CD8-positive, alpha-beta memory T cell (primary cell): ENCODE measurements around the gene CYP4F8. TPM values are rescaled to one million over a fixed set of nuclear protein-coding genes. Genes with fewer than 3 reads are reported as not detected.
"Not testable (repeated sequence)": the region's sequence is repeated elsewhere in the genome, so short reads cannot be mapped to it uniquely, and the experiment has no call there.

ENCODE experiments used
- CTCF ChIA-PET: fragments of 350-600 bp; sonication (Branson Sonifier 250); formaldehyde crosslinking; loops from one replicate; lab custom pipeline; 2021; ENCODE audit warnings: antibody characterized with exemption; lab: Charles Lee
- POLR2A ChIA-PET: fragments of 350-600 bp; sonication (Branson Sonifier 250); formaldehyde crosslinking; loops from one replicate; lab custom pipeline; 2021; ENCODE audit warnings: antibody characterized with exemption; lab: Charles Lee
- DNase-seq, 5 donors: peaks; one replicate each; pipeline versions ENCODE4 v3.0.0 to v3.0.0-alpha.2; 2020 to 2022; ENCODE audit warnings: mixed read lengths in 1 of 5
- H3K27ac ChIP-seq: one replicate; pipeline ENCODE4 v1.7.0; 2013; ENCODE audit warnings: low read depth, mild to moderate bottlenecking, low read length, moderate library complexity
- H3K27me3 ChIP-seq: 2 replicates; pipeline ENCODE4 v1.7.0; 2013; ENCODE audit warnings: low read length, mild to moderate bottlenecking; ENCODE audit not compliant: insufficient read depth, poor library complexity, severe bottlenecking
- H3K36me3 ChIP-seq: 2 replicates; pipeline ENCODE4 v1.7.0; 2013; ENCODE audit warnings: mild to moderate bottlenecking, low read length, moderate library complexity; ENCODE audit not compliant: insufficient read depth
- H3K4me1 ChIP-seq: 2 replicates; pipeline ENCODE4 v1.7.0; 2013; ENCODE audit warnings: mild to moderate bottlenecking, low read length, moderate library complexity; ENCODE audit not compliant: insufficient read depth
- H3K4me3 ChIP-seq: 2 replicates; pipeline ENCODE4 v1.7.0; 2013; ENCODE audit warnings: mild to moderate bottlenecking, low read length
- H3K9me3 ChIP-seq: 2 replicates; pipeline ENCODE4 v1.7.0; 2013; ENCODE audit warnings: mild to moderate bottlenecking, low read length
- H3K27ac Mint-ChIP-seq, 8 donors: one replicate each; pipeline ENCODE4 v1.8.0; 2020 to 2021; ENCODE audit warnings: mixed read lengths in 8 of 8, mild to moderate bottlenecking in 6 of 8, inconsistent platforms in 3 of 8, moderate library complexity in 3 of 8
- H3K27me3 Mint-ChIP-seq, 2 donors: one replicate each; pipeline ENCODE4 v1.8.0; 2020 to 2021; ENCODE audit warnings: mixed read lengths in 2 of 2, mild to moderate bottlenecking in 1 of 2, moderate library complexity in 1 of 2
- H3K36me3 Mint-ChIP-seq, 3 donors: one replicate each; pipeline ENCODE4 v1.8.0; 2020 to 2021; ENCODE audit warnings: mixed read lengths in 3 of 3, inconsistent platforms in 1 of 3, mild to moderate bottlenecking in 1 of 3
- H3K4me1 Mint-ChIP-seq, 3 donors: one replicate each; pipeline ENCODE4 v1.8.0; 2020 to 2021; ENCODE audit warnings: mixed read lengths in 3 of 3, inconsistent platforms in 1 of 3, mild to moderate bottlenecking in 1 of 3
- H3K4me3 Mint-ChIP-seq, 7 donors: one replicate each; pipeline ENCODE4 v1.8.0; 2020 to 2021; ENCODE audit warnings: mixed read lengths in 7 of 7, mild to moderate bottlenecking in 6 of 7, moderate library complexity in 4 of 7, inconsistent platforms in 2 of 7
- H3K9me3 Mint-ChIP-seq, 5 donors: one replicate each; pipeline ENCODE4 v1.8.0; 2020 to 2022; ENCODE audit warnings: mixed read lengths in 5 of 5, mild to moderate bottlenecking in 3 of 5, moderate library complexity in 2 of 5, inconsistent platforms in 1 of 5
- polyA plus RNA-seq: library from polyadenylated mRNA; unstranded; fragments of 300-500 nt; fragmentation: Illumina TruSeq; gene quantifications from one replicate; pipeline ENCODE4 v1.2.3, GENCODE V29; 2021
- total RNA-seq, 2 experiments: library from RNA; stranded (reverse); gene quantifications; one replicate each; pipeline ENCODE4 v1.2.3, GENCODE V29; 2021

The CYP4F8 gene
- total and polyA plus RNA-seq, 3 experiments from 2014 or later = not detected

- H3K36me3 Mint-ChIP-seq, H3K4me1 Mint-ChIP-seq, DNase-seq, CTCF ChIA-PET, H3K9me3 ChIP-seq, H3K27ac ChIP-seq, H3K27me3 ChIP-seq, H3K4me3 Mint-ChIP-seq, H3K4me1 ChIP-seq, H3K4me3 ChIP-seq, POLR2A ChIA-PET, H3K36me3 ChIP-seq, H3K9me3 Mint-ChIP-seq: not testable (repeated sequence)
- Mint-ChIP-seq H3K27ac (peak overlapping the region in 1 of 8 donors; percentile 70), H3K27me3 (peaks cover 9 to 15% of the 10 kb centered on the region in 2 donors)
These were observed 6.8 kb upstream of the CYP4F8 start for GRCh38 chr19:15607978-15608925.

GRCh38 chr19:15609261-15609660 is 5.8 kb upstream of the CYP4F8 start:
- ChIA-PET POLR2A (no interaction called here), CTCF (no interaction called here)
- H3K4me1 Mint-ChIP-seq = no peaks in the 10 kb centered on the region

GRCh38 chr19:15612342-15612741 is 2.7 kb upstream of the CYP4F8 start:
- H3K36me3 ChIP-seq = no peaks in the 10 kb centered on the region
- H3K4me3 ChIP-seq = no peak overlapping the region
- H3K27me3 Mint-ChIP-seq = peaks cover 15 to 19% of the 10 kb centered on the region in 2 donors
- H3K4me1 Mint-ChIP-seq = no peaks in the 10 kb centered on the region
- H3K9me3 ChIP-seq = no peaks in the 10 kb centered on the region
- H3K36me3 Mint-ChIP-seq = peaks cover 0 to 4% (median 0%) of the 10 kb centered on the region in 3 donors
- H3K4me1 ChIP-seq = no peaks in the 10 kb centered on the region
- DNase-seq = no peak
- no peak overlapping the region for H3K27ac Mint-ChIP-seq
- no peaks in the 10 kb centered on the region for H3K27me3 ChIP-seq
- no peak overlapping the region for H3K4me3 Mint-ChIP-seq
- H3K9me3 Mint-ChIP-seq = no peaks in the 10 kb centered on the region
- ChIA-PET POLR2A (no interaction called here), CTCF (no interaction called here)
- H3K27ac ChIP-seq = no peak overlapping the region

More at GRCh38 chr19:15609261-15609660, 5.8 kb upstream of the CYP4F8 start:
- Histone ChIP-seq H3K9me3 (no peaks in the 10 kb centered on the region), H3K36me3 (no peaks in the 10 kb centered on the region), H3K4me3 (no peak overlapping the region), H3K27ac (no peak overlapping the region), H3K4me1 (no peaks in the 10 kb centered on the region), H3K27me3 (no peaks in the 10 kb centered on the region)
- H3K9me3 Mint-ChIP-seq = no peaks in the 10 kb centered on the region
- no peak overlapping the region for H3K4me3 Mint-ChIP-seq
- H3K27ac Mint-ChIP-seq = no peak overlapping the region
- DNase-seq = no peak
- H3K36me3 Mint-ChIP-seq = no peaks in the 10 kb centered on the region
- H3K27me3 Mint-ChIP-seq = peaks cover 9 to 18% of the 10 kb centered on the region in 2 donors

GRCh38 chr19:15613338-15613737 is 1.7 kb upstream of the CYP4F8 start:
- Histone ChIP-seq H3K4me1 (no peaks in the 10 kb centered on the region), H3K36me3 (no peaks in the 10 kb centered on the region), H3K27me3 (no peaks in the 10 kb centered on the region), H3K4me3 (no peak overlapping the region), H3K27ac (no peak overlapping the region), H3K9me3 (no peaks in the 10 kb centered on the region)
- H3K4me1 Mint-ChIP-seq = no peaks in the 10 kb centered on the region
- H3K9me3 Mint-ChIP-seq = no peaks in the 10 kb centered on the region
- CTCF ChIA-PET = no interaction called here
- no peak overlapping the region for H3K4me3 Mint-ChIP-seq
- POLR2A ChIA-PET = no interaction called here
- DNase-seq = no peak
- H3K36me3 Mint-ChIP-seq = peaks cover 0 to 4% (median 0%) of the 10 kb centered on the region in 3 donors
- H3K27ac Mint-ChIP-seq = no peak overlapping the region
- H3K27me3 Mint-ChIP-seq = peaks cover 18 to 29% of the 10 kb centered on the region in 2 donors

DNA sequence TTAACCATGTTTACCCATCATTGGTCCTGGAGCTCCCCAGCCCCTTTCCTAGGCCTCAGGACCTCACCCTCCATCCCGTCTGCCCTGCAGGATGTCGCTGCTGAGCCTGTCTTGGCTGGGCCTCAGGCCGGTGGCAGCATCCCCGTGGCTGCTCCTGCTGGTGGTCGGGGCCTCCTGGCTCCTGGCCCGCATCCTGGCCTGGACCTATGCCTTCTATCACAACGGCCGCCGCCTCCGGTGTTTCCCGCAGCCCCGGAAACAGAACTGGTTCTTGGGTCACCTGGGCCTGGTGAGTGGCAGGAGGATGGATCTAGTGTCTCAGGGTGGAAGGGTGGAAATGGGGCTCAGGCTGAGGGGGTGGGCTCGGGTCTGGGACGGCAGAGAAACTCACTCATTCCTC is 508 bp downstream of the CYP4F8 start:
- H3K36me3 ChIP-seq = no peaks in the 10 kb centered on the region
- H3K27ac ChIP-seq = no peak overlapping the region
- Mint-ChIP-seq H3K9me3 (no peaks in the 10 kb centered on the region), H3K36me3 (peaks cover 0 to 4% (median 0%) of the 10 kb centered on the region in 3 donors), H3K27me3 (peaks cover 23 to 38% of the 10 kb centered on the region in 2 donors), H3K27ac (no peak overlapping the region), H3K4me1 (no peaks in the 10 kb centered on the region), H3K4me3 (no peak overlapping the region)
- DNase-seq = no peak
- POLR2A ChIA-PET = no interaction called here
- H3K4me1 ChIP-seq = no peaks in the 10 kb centered on the region
- H3K4me3 ChIP-seq = no peak overlapping the region
- CTCF ChIA-PET = no interaction called here
- no peaks in the 10 kb centered on the region for H3K27me3 ChIP-seq
- no peaks in the 10 kb centered on the region for H3K9me3 ChIP-seq

- Histone ChIP-seq H3K27me3 (no peaks in the 10 kb centered on the region), H3K9me3 (no peaks in the 10 kb centered on the region), H3K36me3 (no peaks in the 10 kb centered on the region), H3K4me3 (no peak overlapping the region), H3K27ac (no peak overlapping the region), H3K4me1 (no peaks in the 10 kb centered on the region)
- CTCF ChIA-PET = no interaction called here
- Mint-ChIP-seq H3K27me3 (peaks cover 19 to 38% of the 10 kb centered on the region in 2 donors), H3K36me3 (peaks cover 0 to 4% (median 0%) of the 10 kb centered on the region in 3 donors), H3K9me3 (no peaks in the 10 kb centered on the region), H3K27ac (no peak overlapping the region), H3K4me1 (no peaks in the 10 kb centered on the region), H3K4me3 (no peak overlapping the region)
- POLR2A ChIA-PET = no interaction called here
- DNase-seq = no peak
These were observed 1.2 kb downstream of the CYP4F8 start for GRCh38 chr19:15616183-15616582.

- ChIA-PET CTCF (interaction anchor here (1.3 kb wide), 1 partner anchor 14 kb away, joined by 3 read pairs; no protein-coding TSS in a partner anchor), POLR2A (no interaction called here)
These were observed 1.7 kb downstream of the CYP4F8 start for GRCh38 chr19:15616627-15617270.

DNA sequence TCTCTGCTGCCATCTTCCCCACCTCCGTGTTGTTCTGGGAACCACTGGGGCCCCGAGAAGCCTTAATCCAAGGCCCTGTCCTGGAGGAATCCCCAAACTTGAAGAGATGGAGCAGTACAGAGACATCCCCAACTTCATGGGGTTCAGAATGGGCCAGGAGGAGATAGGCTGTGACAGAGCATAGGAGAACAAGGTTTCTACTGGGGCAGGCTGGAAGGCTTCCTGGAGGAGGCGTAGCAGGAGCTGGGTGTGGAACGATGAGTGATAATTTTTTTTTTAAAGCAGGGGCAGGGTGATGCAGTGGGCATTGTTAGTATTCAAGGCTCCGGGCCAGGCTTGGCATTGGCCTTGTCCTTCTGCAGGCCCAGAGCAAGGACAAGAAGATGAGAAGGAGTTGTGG is 3.3 kb downstream of the CYP4F8 start:
- H3K36me3 Mint-ChIP-seq = peaks cover 0 to 4% (median 0%) of the 10 kb centered on the region in 3 donors
- H3K9me3 ChIP-seq = no peaks in the 10 kb centered on the region
- no peak overlapping the region for H3K27ac Mint-ChIP-seq
- H3K4me3 ChIP-seq = no peak overlapping the region
- CTCF ChIA-PET = interaction anchor here (1.3 kb wide), 1 partner anchor 13 kb away, joined by 3 read pairs; no protein-coding TSS in a partner anchor
- no peak for DNase-seq
- no peaks in the 10 kb centered on the region for H3K36me3 ChIP-seq
- peaks cover 23 to 49% of the 10 kb centered on the region in 2 donors for H3K27me3 Mint-ChIP-seq
- H3K4me1 ChIP-seq = no peaks in the 10 kb centered on the region
- POLR2A ChIA-PET = no interaction called here
- H3K4me1 Mint-ChIP-seq = no peaks in the 10 kb centered on the region
- no peaks in the 10 kb centered on the region for H3K9me3 Mint-ChIP-seq
- H3K4me3 Mint-ChIP-seq = no peak overlapping the region
- H3K27ac ChIP-seq = no peak overlapping the region
- H3K27me3 ChIP-seq = no peaks in the 10 kb centered on the region

More at GRCh38 chr19:15616627-15617270, 1.7 kb downstream of the CYP4F8 start:
- Histone ChIP-seq H3K4me3 (no peak overlapping the region), H3K36me3 (no peaks in the 10 kb centered on the region), H3K9me3 (no peaks in the 10 kb centered on the region), H3K4me1 (no peaks in the 10 kb centered on the region), H3K27me3 (no peaks in the 10 kb centered on the region), H3K27ac (no peak overlapping the region)
- Mint-ChIP-seq H3K27ac (no peak overlapping the region), H3K36me3 (peaks cover 0 to 4% (median 0%) of the 10 kb centered on the region in 3 donors), H3K9me3 (no peaks in the 10 kb centered on the region), H3K4me3 (no peak overlapping the region), H3K4me1 (no peaks in the 10 kb centered on the region), H3K27me3 (peaks cover 19 to 43% of the 10 kb centered on the region in 2 donors)
- DNase-seq = no peak
